Left hindlimb (tissue), 1 donor: Measurements from ENCODE around the gene HOXB4.

Experiments
- DNase-seq: peaks from one replicate; pipeline ENCODE4 v3.0.0-alpha.2; 2018

Gene HOXB4

GRCh38 chr17:48577946-48578615 lies at the start of gene HOXB4:
TSS of gene HOXB4 (minus strand) at chr17:48578350. CDS start at chr17:48578319, 31 bp downstream.
- DNase-seq, result peak; percentile 80

- peak; percentile 20 for DNase-seq
Observed at GRCh38 chr17:48627118-48627597, 49.0 kb upstream of the HOXB4 start.

- DNase-seq, result no peak
Observed at GRCh38 chr17:48626245-48627117, 48.3 kb upstream of the HOXB4 start, which contains the start of gene HOXB9. TSS of gene HOXB9 (minus strand) at chr17:48626358. CDS start at chr17:48626269, 89 bp downstream.

- DNase-seq, result no peak
Observed at GRCh38 chr17:48625495-48626244, 47.5 kb upstream of the HOXB4 start.

GRCh38 chr17:48624544-48625494 lies 46.7 kb upstream of the HOXB4 start:
- no peak for DNase-seq

- no peak for DNase-seq
Observed at GRCh38 chr17:48624118-48624517, 46.0 kb upstream of the HOXB4 start.

GRCh38 chr17:48623583-48623982 lies 45.4 kb upstream of the HOXB4 start:
- DNase-seq, result no peak

- no peak for DNase-seq
Observed at GRCh38 chr17:48622857-48623256, 44.7 kb upstream of the HOXB4 start.

GRCh38 chr17:48621410-48622392 lies 43.6 kb upstream of the HOXB4 start:
- DNase-seq, result no peak

GRCh38 chr17:48620461-48621139 lies 42.5 kb upstream of the HOXB4 start:
- DNase-seq, result no peak

GRCh38 chr17:48619826-48620449 lies 41.8 kb upstream of the HOXB4 start:
- no peak for DNase-seq

- DNase-seq, result peak; percentile 87
Observed at GRCh38 chr17:48618256-48618896, 40.2 kb upstream of the HOXB4 start.

GRCh38 chr17:48617471-48618255 lies 39.5 kb upstream of the HOXB4 start:
- no peak for DNase-seq

GRCh38 chr17:48616717-48617470 lies 38.7 kb upstream of the HOXB4 start:
- no peak for DNase-seq

- no peak for DNase-seq
Observed at GRCh38 chr17:48615963-48616716, 38.0 kb upstream of the HOXB4 start.
